HG03439 (cell line): ENCODE data around the gene TMEM181.
"Not testable (repeated sequence)": the region's sequence is repeated elsewhere in the genome, so short reads cannot be mapped to it uniquely, and the experiment has no call there.

Source experiments
- ATAC-seq: cut with Tn5 transposase; IDR thresholded peaks from one replicate; pipeline ENCODE4 v1.9.1; 2021; ENCODE audit warnings: mild to moderate bottlenecking, moderate library complexity; ENCODE audit not compliant: unreplicated experiment

The TMEM181 gene

DNA sequence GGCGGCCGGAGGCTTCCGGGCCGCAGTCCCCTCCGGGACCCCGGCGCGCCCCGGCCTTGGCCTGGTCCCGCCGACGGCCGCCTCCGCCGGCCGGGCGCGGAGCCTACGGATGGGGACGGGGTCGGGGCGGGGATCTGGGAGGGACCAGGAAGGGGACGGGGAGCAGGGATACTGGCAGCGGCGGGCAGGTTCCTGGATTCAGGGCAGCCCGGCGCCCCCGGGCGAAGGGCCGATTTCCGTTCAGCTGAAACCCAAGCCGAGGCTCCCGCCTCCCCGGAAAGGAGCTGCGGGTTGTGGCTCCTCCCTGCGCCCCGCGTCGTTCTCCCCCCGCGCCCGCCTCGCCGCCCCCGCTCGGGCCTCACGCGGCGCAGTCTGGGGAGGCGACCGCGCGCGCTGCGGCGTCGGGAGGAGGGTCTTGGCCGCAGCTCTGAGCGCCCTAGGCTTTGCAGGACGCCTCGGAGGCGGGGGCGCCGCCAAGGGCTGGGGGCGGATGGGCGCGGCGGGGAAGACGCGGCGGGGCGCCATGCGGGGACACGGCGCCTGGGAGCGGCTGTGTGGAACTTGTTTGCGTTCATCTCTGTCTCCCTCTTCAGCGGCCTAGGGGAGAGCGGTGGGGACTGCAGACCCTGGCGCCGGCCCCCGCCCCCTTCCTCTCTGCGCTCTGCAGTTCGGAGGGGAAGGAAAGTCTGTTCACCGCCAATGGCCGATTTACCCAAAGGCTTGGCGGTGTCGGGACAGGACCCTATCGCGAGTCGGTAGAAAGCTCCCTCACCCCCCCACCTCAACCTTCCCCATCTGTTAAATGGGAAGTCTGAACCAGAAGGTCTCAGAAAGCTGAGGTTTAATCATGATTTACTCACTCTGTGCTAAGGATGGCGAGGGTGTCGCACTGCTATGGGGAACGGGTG is 22.7 kb upstream of the TMEM181 start:
- no peak for ATAC-seq

DNA sequence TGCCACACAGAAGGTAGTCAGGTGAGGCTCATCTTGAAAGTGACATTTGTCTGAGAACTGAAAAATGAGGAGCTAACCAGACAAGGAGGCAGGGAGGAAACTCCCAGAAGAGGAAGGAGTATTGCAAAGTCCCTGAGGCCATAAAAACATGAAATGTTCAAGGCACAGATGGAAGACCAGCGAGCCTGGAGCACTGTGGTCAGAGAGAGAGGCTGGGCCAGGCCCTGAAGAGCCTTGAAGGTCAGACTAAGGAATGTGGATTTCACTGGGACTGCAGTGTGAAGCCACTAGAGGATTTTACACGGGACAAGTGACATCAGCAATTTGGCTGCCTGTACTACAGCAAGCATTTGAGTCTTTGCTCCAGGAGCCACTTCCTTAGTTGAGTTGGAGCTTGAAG is 21.1 kb upstream of the TMEM181 start:
- ATAC-seq = no peak

DNA sequence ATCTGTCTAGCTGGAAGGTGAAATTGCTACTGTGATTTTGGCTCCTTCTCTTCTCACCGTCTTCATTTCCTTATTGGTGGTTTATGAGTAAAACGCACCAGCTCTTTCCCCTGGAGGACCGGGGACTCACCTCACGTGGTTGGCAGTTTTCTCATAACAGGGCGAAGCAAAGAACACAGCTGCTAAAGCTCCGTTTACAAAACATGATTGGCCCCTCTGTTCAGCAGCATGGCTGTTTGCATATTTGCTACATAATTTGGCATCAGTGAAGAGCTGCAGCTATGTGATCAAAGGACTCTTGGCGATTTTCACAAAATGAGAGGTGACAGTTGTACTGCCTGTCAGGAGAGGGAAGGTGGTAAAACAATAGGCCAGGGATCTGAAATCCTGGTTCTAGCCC is 20.5 kb upstream of the TMEM181 start:
- ATAC-seq = no peak

DNA sequence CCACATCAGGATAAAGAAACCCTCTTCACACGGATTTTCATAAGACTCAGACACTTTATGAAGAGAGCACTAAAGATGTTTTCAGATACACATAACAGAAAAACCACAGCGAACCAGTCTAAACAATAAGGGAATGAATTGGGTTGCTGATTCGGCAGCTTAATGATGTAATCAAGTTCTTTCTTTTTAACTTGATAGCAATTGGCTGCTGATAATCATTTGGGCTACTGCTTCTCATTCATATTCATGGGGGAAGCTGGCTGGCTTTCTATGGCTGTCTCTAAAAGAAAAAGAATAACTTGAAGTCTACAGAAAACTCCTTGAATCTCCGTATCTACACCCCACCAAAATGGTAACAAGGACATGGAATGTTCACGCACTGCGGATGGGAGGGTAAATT is 20.0 kb upstream of the TMEM181 start:
- ATAC-seq = no peak

DNA sequence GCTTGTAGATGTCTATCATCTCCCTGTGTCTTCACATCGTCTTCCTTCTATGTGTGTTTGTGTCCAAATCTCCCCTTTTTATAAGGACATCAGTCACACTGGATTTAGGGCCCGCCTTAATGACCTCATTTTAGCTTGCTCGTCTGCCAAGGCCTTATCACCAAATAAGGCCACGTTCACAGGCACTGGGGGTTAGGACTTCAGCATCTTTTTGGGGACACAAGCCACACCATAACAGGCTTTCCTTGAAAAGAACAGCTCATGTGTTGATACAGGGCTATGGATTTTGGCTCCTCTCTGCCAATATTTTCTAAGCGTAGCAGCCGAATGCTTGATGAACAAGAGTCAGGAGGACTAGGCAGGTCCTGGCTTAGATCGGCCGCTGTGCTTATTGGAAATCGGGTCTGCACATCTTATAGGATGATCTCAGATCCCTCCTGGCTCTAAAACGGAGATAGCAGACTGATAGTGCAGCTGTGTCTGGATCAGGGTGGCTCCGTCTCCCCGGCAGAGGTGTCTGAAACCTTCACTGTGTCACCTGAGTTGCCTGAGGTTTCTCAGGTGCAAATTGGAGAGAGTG is 16.2 kb upstream of the TMEM181 start:
- no peak for ATAC-seq

DNA sequence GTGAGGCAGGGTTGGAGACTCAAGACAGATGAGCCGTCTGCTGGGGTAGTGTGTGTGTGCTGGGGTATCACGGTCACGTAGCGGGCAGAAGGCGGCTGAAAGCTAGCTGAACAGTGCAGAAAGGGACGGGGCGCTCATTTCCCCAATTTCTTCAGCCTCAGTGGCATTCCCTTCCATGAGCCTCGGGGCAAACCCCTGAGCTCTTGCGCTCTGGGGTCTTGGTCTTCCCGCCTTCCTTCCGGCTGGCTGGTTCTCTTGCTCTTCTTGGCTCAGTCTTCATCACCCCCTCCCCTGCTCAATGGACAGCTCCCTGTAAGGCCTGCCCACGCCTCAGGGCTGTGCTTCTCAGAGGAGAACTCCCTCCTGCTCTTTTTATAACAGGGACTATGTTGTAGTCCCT is 15.5 kb upstream of the TMEM181 start:
- no peak for ATAC-seq

DNA sequence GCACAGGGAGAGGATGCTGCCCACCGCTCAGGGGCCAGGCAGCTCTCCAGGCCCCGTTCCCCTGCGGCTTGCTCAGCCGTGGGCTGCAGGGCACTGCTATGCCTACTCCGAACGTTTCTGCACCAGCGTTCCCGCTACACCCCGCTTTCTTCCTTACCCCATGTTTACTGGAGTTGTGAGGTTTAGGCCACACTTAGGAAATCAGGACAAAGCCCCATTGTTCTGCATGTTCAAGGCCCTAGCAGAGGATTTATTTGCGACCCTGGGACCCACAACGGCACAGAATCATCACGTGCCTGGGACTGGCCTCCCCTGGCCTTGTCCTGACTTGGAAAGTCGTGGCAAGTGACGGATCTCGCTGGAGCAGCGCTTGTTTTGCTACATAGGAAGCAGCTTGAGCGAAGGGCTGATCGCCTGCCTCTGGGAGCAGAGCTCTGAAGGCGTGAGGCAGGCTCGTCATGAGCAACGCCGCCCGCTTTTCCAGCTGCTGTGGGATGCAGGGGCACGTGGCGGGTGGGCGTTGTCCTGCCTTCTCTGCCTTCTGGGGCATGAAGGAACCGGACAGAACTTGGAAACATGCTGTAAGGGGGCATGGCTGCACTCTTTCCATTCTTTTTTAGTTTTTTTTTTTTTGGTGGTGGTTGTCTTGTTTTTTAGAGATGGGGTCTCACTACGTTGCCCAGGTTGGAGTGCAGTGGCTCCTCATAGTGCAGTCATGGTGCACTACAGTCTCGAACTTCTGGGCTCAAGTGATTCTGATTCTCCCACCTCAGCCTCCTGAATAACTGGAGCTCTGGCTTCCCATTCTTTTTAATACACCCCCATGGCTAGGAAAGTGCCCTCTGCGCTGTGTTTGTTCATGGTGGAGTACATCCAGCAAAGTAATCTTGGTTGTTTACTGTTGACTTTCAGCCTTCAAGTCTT is 14.6 kb upstream of the TMEM181 start:
- no peak for ATAC-seq

DNA sequence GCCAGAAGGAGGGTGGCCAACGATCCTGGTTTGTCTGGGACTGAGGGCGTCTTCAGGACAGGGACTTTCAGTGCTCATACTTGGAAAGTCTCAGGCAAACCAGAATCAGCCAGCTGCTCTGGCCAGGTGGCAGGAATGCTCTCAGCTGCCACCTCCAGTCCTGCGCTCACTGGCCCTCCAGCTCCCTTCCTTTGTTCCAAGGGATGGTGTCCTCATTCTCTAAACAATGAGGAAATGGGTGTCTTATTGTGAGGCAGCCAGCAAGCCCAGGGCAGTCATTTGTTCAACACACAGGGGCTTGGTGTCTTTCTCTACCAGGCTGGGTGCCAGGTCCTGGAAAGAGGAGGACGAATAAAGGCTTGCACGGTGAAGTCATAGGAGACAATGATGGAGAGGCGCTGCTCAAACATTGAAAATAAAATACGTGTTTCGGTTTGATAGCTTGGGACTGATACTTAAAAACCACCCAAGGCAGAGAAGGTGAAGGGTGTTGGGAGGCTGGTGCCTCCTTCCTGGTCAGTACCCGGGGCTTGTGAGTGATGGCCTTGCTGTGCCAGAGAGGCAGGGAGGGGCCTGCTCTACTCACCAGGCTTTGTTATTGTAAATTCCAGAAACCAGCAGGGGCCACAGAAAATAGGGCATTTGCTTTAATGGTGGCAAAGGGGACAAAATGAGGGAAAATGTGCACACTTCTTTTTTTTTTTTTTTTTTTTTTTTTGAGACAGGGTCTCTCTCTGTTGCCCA is 11.3 kb upstream of the TMEM181 start:
- ATAC-seq = no peak

DNA sequence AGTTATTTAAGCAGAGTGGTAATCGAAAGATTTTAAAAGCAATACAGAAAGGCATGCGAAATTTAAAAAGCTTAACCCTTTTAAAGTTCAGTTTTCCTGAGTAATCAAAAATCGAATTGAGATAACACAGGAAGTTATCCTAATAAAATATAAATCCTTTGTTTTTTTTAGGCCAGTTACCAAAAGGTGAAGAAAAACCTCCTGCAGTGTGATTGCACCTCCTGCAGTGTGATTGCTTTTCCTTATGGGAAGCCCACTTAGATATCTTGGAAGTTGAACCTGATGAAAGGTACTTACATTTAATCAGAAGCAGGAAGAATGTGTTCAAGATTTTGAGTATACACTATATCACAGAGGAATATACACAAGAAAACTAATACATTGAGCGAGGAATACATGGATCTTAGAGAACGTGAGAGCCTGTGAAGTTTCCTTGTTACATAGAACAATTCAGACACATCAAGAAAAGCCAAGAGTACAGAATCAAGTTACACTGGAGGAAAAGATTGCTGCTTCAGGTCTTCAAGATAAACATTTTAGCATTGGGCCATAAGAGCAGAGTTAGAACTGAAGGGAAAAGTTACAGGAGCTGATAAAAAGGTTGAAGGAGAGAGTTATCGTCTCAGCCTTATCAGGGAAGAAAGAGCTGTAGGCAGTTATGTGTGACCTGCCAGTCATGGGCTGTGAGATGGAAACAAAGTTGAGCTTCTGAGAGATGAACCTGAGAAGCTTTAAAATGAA is 7.7 kb upstream of the TMEM181 start:
- no peak for ATAC-seq

DNA sequence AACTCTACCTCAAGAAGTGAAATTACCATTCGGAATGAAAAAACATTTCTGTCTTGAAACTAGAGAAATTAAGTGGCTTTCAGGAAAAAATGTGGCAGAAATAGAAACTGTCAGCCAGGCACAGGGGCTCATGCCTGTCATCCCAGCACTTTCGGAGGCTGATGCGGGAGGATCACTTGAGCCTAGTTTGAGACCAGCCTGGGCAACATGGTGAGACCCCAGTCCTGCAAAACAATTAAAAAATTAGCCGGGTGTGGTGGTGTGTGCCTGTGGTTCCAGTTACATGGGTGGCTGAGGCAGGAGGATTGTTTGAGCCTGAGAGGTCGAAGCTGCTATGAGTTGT is 7.1 kb upstream of the TMEM181 start:
- no peak for ATAC-seq

DNA sequence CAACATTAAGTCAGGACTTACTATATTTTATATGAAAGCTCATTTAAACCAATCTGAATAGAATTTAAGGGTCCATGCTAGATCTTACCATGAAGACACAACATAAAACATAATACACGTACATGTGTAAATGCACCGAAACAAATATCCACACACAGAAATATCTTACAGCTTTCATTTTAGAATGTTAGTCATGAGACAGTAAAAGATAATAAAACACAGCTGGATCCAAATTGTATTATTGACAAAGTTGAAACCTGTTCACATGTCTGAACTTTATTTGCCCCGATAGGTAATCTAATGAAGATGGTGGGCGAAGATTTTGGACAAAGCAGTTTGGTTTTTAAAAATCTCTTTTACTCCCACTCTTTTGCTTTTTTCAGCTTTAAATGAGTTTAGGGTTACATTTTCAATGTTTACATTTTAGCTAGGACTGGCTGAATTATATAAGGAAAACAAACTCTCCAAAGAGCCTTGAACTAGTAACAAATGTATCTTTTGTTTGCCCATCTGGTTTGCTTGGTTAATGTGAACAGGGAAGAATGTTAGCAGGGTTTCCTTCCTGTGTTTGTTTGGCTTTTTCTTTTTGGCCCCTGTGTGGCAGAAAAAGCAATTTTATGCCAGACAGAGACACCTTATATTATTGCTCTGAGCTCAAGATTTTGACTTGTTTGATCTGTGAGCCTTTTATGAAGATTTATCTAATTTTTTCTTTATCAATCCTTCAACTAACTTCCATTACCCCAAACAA is 5.1 kb upstream of the TMEM181 start:
- no peak for ATAC-seq

DNA sequence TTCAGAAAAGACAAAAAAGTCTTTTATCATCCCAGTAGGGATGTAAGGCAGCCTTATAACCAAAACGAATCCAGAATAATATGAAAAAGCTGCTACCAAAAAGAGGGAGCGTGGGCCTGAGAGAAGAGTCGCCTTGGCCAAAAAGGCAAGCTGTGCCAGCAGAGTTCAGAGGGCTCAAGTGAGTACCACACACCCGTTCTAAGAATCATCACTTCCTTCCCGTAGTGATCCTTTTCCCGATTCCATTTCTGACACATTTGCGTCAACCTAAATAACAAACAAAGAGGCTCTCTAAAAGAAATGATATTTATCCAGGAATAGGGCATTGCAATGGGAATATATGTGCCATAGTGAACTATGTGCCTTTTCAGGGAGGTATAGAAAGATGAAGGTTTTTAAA is 3.8 kb upstream of the TMEM181 start:
- no peak for ATAC-seq

DNA sequence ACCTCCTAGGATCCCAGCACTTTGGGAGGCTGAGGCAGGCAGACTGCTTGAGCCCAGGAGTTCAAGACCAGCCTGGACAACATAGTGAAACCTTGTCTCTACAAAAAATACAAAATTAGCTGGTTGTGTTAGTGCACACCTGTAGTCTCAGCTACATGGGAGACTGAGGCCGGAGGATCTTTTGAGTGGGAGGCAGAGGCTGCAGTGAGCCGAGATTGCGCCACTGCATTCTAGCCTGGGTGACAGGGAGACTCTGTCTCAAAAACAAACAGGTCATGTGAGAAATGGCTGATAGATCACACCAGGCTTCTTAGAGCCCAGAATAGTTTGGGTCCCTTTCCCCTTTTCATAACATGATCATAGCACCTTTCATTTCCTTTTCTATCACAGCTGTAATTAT is 2.8 kb upstream of the TMEM181 start:
- not testable (repeated sequence) for ATAC-seq

DNA sequence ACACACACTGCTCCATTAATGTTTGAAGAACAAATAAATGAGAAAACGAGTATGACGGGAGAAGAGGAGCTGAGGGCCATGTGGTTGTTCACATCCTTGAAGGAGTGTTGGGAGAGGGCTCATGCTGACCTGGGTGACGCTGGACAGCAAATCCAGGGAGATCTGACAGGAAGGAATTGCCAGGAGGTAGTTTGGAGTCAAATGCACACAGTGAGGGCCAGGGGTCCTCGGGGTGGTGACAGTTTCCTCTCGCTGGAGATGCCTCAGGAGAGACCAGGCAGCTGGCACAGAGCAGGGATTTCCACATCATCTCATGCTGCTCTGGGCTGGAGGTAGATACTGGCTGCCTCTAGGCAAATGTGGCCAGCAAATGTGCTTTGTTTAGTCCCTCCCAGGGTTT is 2.0 kb upstream of the TMEM181 start:
- ATAC-seq = no peak

DNA sequence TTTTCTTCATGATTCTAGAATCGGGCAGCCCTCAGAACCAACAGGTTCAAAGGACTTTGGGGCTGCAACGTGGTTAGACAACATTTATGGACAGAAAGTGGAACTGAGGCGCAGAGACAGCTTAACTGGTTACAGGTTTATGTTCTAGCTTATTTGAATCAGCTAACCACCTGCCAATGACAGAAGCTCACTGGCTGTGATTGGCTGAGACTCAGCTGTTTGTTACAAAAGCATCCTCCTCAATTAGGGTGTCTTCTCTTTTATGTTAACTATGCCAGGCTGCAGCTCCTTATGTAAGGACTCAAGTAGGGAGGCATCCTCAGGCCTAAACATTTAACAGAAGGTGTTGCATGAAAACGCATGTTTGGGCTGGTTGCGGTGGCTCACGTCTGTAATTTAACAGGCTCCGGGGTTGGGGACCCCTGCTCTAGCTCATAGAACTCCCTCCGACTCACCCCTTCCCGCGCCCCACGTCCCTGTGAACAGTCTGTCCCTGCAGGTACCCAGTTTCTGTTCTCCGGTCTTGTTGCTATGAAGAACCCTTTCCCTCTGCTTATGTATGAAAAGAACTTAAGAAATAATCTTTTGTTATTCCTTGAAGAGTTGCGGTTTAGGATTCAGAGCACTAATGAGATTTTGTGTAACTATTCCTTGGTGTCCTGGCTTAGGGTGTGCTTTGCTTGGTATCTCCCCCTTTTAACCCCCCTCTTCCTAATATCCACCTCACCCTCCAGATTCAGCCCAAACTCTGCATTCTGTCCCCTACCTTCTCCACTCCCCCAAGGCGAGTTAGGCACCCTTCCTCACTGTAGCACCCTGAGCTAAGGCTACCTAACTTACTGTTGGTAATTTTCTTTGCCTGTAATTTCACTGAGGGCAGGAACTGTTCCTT is 1.2 kb upstream of the TMEM181 start:
- no peak for ATAC-seq

DNA sequence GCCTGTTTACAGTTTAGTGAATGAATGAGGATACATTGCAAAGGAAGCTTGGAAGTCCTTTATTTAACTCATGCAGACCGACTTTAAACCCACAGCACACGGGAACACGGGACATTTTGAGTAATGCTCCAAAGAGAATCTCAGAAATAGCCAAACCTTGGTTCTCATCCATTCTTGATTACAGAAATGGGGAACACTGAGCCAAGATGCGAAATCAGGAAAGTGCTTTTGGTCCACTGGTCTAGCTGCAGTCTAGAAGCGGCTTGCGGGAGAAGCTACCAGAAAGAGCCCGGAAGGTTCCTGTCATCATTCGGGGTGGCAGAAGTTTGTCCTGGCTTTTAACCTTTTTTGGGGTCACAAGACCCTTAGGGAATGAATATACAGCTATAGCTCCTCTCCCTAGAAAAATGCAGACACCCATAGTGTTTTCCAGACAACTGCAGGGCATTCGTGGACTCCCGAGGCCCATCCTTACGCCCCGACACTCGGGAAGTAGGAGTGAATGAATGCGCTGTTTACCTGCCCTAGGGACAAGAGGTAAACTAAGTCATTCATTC is 475 bp upstream of the TMEM181 start:
- no peak for ATAC-seq

DNA sequence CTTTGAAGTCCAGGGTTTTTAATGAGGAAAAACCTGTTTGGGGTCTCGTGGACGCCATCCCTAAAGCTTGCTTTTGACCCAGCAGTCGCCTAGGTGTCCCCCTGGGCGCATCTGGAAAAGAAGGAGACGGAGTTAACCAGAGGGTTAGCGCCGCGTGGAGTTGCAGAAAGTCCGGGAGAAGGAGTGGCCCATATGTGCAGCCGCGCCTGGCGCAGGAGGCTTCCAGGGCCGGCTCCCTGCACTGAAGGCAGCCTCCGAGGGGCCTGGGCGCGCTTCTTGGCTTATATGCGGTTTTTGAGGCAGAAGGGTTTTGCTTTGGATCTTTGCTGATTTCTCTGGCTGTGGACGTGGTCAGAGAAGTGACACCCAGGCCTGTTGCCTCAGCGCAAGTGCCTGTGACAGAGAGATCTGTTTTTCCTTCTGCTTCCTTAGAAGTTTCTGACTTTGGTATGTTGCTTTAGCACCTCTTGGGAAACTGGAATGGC is 987 bp downstream of the TMEM181 start:
- no peak for ATAC-seq

DNA sequence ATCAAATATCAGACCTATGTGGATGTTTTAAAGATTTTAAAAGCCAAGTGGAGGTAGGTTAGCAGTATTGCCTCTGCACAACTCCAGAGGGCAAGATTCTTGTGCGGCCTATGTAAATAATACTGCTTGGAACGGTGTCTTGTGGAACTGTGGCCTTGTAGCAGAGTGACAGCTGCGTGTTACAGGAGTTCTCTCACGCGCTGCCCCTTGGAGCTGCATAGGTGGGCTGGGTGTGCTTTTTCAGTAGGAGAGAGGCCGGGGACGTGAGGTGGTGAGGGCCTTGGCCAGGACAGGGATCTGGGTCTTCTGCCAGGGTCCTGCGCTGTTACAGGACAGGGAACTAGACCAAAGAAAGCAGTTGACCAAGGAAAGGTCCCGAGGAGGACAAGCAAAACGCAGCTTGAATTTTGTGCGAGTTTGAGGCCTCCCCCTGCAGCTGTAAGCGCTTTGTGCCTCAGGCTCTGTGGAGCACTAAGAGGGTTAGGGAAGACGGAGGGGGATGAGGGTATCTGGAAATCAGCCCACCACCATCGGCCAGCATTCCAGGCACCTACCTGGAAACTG is 1.5 kb downstream of the TMEM181 start:
- ATAC-seq = no peak
